GM21825 (cell line): Measurements from ENCODE around the gene HEXA.

Experiments
- ATAC-seq: cut with Tn5 transposase; IDR thresholded peaks from one replicate; pipeline ENCODE4 v1.9.1; 2021; ENCODE audit warnings: mild to moderate bottlenecking, moderate library complexity; ENCODE audit not compliant: unreplicated experiment

Gene HEXA

GRCh38 chr15:72323752-72324151 lies 52.1 kb downstream of the HEXA start:
- ATAC-seq: no peak

DNA sequence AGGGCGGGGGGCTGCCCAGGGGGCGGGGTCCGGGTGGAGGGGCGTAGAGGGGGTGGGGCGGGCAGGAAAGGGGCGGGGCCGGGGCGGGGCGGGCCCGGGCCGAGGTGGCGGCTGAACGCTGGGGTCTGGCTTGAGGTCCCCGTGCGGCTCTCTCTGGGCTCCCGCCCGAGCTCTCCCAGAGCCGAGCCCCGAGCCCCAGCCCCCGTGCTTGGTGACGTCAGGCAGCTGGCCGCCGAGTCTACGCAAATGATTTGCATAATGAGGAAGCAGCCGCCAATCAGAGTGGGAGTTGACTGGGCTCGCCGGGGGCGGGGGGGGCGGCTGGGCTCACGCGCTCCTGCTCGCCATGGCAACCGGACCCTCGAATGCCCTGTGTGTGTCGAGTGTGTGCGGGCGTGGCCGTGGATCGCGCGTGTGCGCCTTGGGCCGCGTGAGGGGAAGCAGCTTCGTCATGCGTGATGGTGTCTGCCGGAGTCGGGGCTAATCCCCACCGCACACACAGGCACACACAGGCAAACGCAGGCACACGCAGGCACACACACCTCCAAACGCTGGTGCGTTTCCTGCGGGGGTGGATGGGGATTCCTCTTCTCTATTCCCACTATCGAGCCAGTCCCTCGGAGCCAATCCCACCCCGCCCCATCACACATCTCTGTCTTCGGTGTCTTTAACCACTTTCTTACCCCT lies 55.7 kb downstream of the HEXA start, which contains the start of gene CELF6:
CELF6 (minus strand) TSS at position 173 of the 687 bp plus-strand sequence. CDS start 283 bp downstream, outside the sequence.
- ATAC-seq: no peak

DNA sequence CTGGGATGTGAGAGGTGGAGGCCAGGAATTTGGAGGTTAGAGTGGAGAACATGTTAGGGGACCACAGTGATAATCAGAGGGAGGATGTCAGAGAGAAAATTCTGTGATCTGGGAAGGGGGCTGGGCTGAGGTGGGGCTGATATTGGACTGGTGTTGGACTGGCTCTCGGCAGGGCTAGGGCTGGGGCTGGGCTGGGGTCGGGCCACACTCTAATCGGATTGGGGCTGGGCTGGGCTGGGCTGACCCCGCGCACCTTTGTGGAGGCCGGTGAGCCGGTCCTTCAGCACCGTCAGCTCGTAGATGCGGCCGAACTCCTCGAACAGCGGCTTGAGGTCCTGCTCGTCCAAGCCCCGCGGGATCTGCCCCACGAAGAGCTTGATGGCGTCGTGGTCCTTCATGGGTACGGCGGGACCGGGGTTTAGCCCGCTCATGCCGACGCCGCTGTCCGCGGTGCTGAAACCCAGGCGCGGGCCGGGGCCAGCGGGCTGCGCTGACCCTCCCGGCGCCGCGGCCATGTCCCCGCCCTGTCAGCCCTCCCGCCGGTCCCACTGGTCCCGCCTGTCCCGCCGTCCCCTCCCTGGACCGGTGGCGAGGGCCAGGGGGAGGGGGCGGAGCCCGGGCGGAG lies 56.3 kb downstream of the HEXA start:
- ATAC-seq: no peak

- no peak for ATAC-seq
These were observed 57.3 kb downstream of the HEXA start for GRCh38 chr15:72318408-72318942.

DNA sequence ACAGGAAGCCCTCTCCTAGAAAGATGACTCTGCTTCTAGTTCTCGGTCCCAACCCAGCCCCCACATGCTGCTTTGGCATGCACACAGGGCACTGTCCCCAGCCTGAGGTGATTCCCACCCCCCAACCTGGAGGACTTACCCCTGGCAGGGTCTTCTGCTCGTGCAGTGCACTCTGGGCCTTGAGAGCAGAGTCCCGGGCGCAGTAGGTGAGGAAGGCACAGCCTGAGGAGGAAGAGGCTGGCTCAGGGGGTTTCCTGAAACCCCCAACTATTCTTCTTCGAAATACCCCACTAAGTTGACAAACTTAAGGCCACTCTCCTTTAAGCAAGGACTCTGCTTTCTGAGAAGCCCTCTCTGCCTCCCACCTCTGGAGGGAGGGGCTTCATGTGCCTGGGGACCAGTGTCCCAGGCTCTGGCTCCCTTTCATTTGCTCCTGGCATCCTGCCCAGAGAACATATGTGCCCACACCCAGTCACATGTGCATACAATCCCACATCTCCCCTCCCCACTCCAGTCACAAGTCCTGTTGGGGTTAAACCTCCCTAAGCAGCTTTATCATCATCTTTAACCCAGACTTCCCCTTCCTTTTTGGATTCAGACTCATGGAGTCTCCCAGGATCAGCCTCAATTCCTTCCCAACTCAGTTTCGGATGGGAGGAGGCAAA lies 60.0 kb downstream of the HEXA start:
- ATAC-seq: no peak

- ATAC-seq: no peak
These were observed 61.9 kb downstream of the HEXA start for GRCh38 chr15:72313881-72314280.

GRCh38 chr15:72313448-72313840 lies 62.4 kb downstream of the HEXA start:
- no peak for ATAC-seq

DNA sequence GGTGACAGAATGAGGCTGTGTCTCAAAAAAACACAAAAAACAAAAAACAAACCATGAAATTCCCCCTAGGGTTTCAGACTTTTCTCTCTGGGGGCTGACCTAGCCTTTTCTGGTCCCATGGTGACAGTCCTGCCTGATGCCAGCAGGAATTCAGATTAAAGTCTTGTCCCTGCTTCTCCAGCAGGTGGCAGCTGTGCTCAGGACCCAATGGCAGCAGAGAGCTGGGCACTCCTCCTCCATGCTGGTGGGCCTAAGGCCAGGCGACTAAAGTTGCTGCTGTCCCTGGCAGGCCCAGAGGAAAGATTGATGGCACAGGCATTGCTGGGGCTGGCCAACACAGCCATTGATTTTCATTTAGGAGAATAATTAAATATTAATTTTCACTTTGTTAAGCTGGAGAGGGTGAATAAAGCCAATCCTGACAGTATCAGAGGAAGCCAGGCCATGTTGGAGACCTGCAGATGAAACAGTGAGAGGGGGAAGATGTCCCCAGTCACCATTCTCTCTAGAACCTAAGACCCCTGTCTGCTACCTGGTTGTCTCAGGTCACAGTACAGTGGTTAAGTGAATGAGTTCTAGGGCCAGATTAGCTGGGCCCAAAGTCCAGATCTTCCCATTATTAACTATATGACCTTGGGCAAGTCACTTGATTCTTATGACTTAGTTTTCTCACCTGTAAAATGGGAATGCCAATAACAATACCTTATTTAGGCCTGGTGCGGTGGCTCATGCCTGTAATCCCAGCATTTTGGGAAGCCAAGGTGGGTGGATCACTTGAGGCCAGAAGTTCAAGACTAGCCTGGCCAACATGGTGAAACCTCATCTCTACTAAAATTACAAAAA lies 63.0 kb downstream of the HEXA start:
- ATAC-seq: no peak

GRCh38 chr15:72307026-72307425 lies 68.8 kb downstream of the HEXA start:
- no peak for ATAC-seq

GRCh38 chr15:72306211-72306785 lies 69.5 kb downstream of the HEXA start:
- ATAC-seq: no peak

- ATAC-seq: no peak
These were observed 71.2 kb downstream of the HEXA start for GRCh38 chr15:72304596-72304995.

DNA sequence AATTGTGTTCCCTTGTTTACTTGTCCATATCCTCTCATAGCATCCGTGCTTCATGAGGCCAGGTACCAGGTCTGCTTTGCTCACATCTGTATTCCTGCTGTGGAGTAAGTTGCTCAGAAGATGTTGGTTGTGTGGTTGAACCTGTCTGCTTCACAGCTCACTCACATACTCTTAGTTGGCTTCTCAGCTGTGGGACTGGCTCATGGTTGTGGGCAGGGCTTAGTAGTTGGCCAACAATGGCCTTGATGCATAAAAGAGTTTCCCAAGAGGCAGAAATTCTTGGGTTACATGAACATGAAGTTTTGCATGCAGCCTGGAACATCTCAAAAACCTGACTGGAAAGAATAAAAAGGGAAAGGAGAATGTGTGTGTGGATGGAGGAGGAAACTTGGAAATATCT lies 72.9 kb downstream of the HEXA start:
- ATAC-seq: no peak
